NT2/D1 (cell line): ENCODE measurements around the gene CYSRT1.
"Not testable (repeated sequence)": the region's sequence is repeated elsewhere in the genome, so short reads cannot be mapped to it uniquely, and the experiment has no call there.

ENCODE experiments used
- DNase-seq: peaks from one replicate; pipeline ENCODE4 v3.0.0-alpha.2; 2011; ENCODE audit warnings: low read depth, low spot score
- H3K27me3 ChIP-seq: 2 replicates; pipeline ENCODE4 v1.6.0; 2011; ENCODE audit warnings: mild to moderate bottlenecking; ENCODE audit not compliant: insufficient read length, insufficient read depth
- H3K36me3 ChIP-seq: 2 replicates; pipeline ENCODE4 v1.6.1; 2011; ENCODE audit warnings: mild to moderate bottlenecking, low read length, mixed read lengths; ENCODE audit not compliant: insufficient read depth, insufficient read length
- H3K4me1 ChIP-seq: 2 replicates; pipeline ENCODE4 v1.5.1; 2011; ENCODE audit not compliant: insufficient read depth, insufficient read length
- H3K4me3 ChIP-seq: 2 replicates; pipeline ENCODE4 v1.5.1; 2011; ENCODE audit warnings: low read depth; ENCODE audit not compliant: insufficient read length
- H3K9ac ChIP-seq: 2 replicates; pipeline ENCODE4 v1.6.0; 2011; ENCODE audit warnings: low read depth; ENCODE audit not compliant: insufficient read length
- H3K9me3 ChIP-seq: 2 replicates; pipeline ENCODE4 v1.5.1; 2011; ENCODE audit warnings: mild to moderate bottlenecking, low read length; ENCODE audit not compliant: insufficient read depth
- SUZ12 ChIP-seq: IDR thresholded peaks from 2 replicates; pipeline ENCODE4 v1.6.1; 2011; ENCODE audit not compliant: insufficient read length, insufficient read depth; ENCODE audit errors: extremely low read depth
- YY1 ChIP-seq: IDR thresholded peaks from 2 replicates; pipeline ENCODE4 v1.6.1; 2011; ENCODE audit not compliant: insufficient read length, insufficient read depth
- ZNF274 ChIP-seq: IDR thresholded peaks from 2 replicates; pipeline ENCODE4 v1.6.1; 2011; ENCODE audit warnings: mild to moderate bottlenecking, low read depth, low read length

Gene CYSRT1

GRCh38 chr9:137256362-137256761 lies 31.4 kb downstream of the CYSRT1 start:
- Histone ChIP-seq H3K4me1 (peaks cover 25% of the 10 kb centered on the region), H3K9ac (peak overlapping the region; percentile 99), H3K27me3 (no peaks in the 10 kb centered on the region), H3K9me3 (no peaks in the 10 kb centered on the region), H3K4me3 (peak overlapping the region; percentile 98), H3K36me3 (peaks cover 34% of the 10 kb centered on the region)
- no peak for DNase-seq
- TF ChIP-seq SUZ12 (no peak), YY1 (no peak), ZNF274 (no peak)

- peak overlapping the region; percentile 98 for H3K4me3 ChIP-seq
- peak overlapping the region; percentile 53 for H3K9ac ChIP-seq
Observed at GRCh38 chr9:137256856-137257255, 31.9 kb downstream of the CYSRT1 start.

GRCh38 chr9:137262173-137262908 lies 37.4 kb downstream of the CYSRT1 start:
- H3K27me3 ChIP-seq, H3K4me3 ChIP-seq, H3K9me3 ChIP-seq, H3K9ac ChIP-seq, DNase-seq, H3K4me1 ChIP-seq: not testable (repeated sequence)
- H3K36me3 ChIP-seq, result peaks cover 64% of the 10 kb centered on the region

More at GRCh38 chr9:137256856-137257255, 31.9 kb downstream of the CYSRT1 start:
- H3K4me1 ChIP-seq, result peaks cover 23% of the 10 kb centered on the region
- DNase-seq, result no peak
- peaks cover 34% of the 10 kb centered on the region for H3K36me3 ChIP-seq
- no peaks in the 10 kb centered on the region for H3K9me3 ChIP-seq
- no peaks in the 10 kb centered on the region for H3K27me3 ChIP-seq
- TF ChIP-seq YY1 (no peak), ZNF274 (no peak), SUZ12 (no peak)

GRCh38 chr9:137262909-137263285 lies 37.9 kb downstream of the CYSRT1 start:
- no peaks in the 10 kb centered on the region for H3K27me3 ChIP-seq
- H3K9me3 ChIP-seq, result no peaks in the 10 kb centered on the region
- no peak overlapping the region for H3K4me3 ChIP-seq
- H3K4me1 ChIP-seq, result peaks cover 7% of the 10 kb centered on the region
- no peak for DNase-seq
- peak overlapping the region; percentile 56 for H3K9ac ChIP-seq
- peaks cover 66% of the 10 kb centered on the region for H3K36me3 ChIP-seq
- TF ChIP-seq SUZ12 (no peak), YY1 (no peak), ZNF274 (no peak)

- Histone ChIP-seq H3K27me3 (no peaks in the 10 kb centered on the region), H3K9ac (no peak overlapping the region), H3K36me3 (peaks cover 64% of the 10 kb centered on the region), H3K4me1 (peaks cover 9% of the 10 kb centered on the region), H3K4me3 (no peak overlapping the region), H3K9me3 (no peaks in the 10 kb centered on the region)
- TF ChIP-seq SUZ12 (no peak), ZNF274 (no peak), YY1 (no peak)
- DNase-seq, result no peak
Observed at GRCh38 chr9:137263506-137263905, 38.5 kb downstream of the CYSRT1 start.

GRCh38 chr9:137264067-137264466 lies 39.1 kb downstream of the CYSRT1 start:
- DNase-seq, result no peak
- TF ChIP-seq SUZ12, result no peak
- no peak for TF ChIP-seq YY1
- no peak for TF ChIP-seq ZNF274
- Histone ChIP-seq H3K9ac (no peak overlapping the region), H3K36me3 (peaks cover 64% of the 10 kb centered on the region), H3K27me3 (no peaks in the 10 kb centered on the region), H3K4me1 (peaks cover 9% of the 10 kb centered on the region), H3K4me3 (no peak overlapping the region), H3K9me3 (no peaks in the 10 kb centered on the region)

- Histone ChIP-seq H3K36me3 (peaks cover 73% of the 10 kb centered on the region), H3K4me3 (no peak overlapping the region), H3K27me3 (no peaks in the 10 kb centered on the region), H3K9me3 (no peaks in the 10 kb centered on the region), H3K9ac (no peak overlapping the region), H3K4me1 (peaks cover 9% of the 10 kb centered on the region)
- DNase-seq, result no peak
- TF ChIP-seq YY1 (no peak), SUZ12 (no peak), ZNF274 (no peak)
Observed at GRCh38 chr9:137265496-137266161, 40.7 kb downstream of the CYSRT1 start.
